Muscle layer of colon (tissue), 2 donors: ENCODE data around the gene SRPK3.

Source experiments
- H3K27ac ChIP-seq: one replicate; pipeline ENCODE4 v1.7.0; 2013; ENCODE audit warnings: low read depth, mild to moderate bottlenecking, low read length, moderate library complexity
- H3K27me3 ChIP-seq, 2 donors: one replicate each; pipeline ENCODE4 v1.7.0; 2013; ENCODE audit warnings: low read length in 2 of 2, mild to moderate bottlenecking in 2 of 2; ENCODE audit not compliant: insufficient read depth in 2 of 2, control insufficient read depth in 1 of 2
- H3K36me3 ChIP-seq: one replicate; pipeline ENCODE4 v1.7.0; 2013; ENCODE audit warnings: mild to moderate bottlenecking, low read length; ENCODE audit not compliant: insufficient read depth
- H3K4me1 ChIP-seq: one replicate; pipeline ENCODE4 v1.7.0; 2013; ENCODE audit warnings: mild to moderate bottlenecking, low read length; ENCODE audit not compliant: insufficient read depth
- H3K4me3 ChIP-seq, 2 donors: one replicate each; pipeline ENCODE4 v1.7.0; 2013; ENCODE audit warnings: low read length in 2 of 2, low read depth in 1 of 2, mild to moderate bottlenecking in 1 of 2, moderate library complexity in 1 of 2
- H3K9ac ChIP-seq: one replicate; pipeline ENCODE4 v1.7.0; 2013; ENCODE audit warnings: low read length
- H3K9me3 ChIP-seq: one replicate; pipeline ENCODE4 v1.7.0; 2013; ENCODE audit warnings: mild to moderate bottlenecking, low read length
- donor health status: abdominal sarcoma.
- donor health status: Adenocarcinoma of cecum.

The SRPK3 gene

DNA sequence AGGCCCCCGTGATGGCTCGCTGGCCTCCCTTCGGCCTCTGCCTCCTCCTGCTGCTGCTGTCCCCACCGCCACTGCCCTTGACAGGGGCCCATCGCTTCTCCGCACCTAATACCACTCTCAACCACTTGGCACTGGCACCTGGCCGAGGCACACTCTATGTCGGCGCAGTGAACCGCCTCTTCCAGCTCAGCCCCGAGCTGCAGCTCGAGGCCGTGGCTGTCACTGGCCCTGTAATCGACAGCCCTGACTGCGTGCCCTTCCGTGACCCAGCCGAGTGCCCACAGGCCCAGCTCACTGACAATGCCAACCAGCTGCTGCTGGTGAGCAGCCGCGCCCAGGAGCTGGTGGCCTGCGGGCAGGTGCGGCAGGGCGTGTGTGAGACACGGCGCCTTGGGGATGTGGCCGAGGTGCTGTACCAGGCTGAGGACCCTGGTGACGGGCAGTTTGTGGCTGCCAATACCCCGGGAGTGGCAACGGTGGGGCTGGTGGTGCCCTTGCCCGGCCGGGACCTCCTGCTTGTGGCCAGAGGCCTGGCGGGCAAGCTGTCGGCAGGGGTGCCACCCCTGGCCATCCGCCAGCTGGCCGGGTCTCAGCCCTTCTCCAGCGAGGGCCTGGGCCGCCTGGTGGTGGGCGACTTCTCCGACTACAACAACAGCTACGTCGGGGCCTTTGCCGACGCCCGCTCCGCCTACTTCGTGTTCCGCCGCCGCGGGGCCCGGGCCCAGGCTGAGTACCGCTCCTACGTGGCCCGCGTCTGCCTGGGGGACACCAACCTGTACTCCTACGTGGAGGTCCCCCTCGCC lies 13.8 kb upstream of the SRPK3 start:
- Histone ChIP-seq H3K4me3 (peak overlapping the region in 1 of 2 donors; percentile 56), H3K27me3 (peaks cover 0 to 17% of the 10 kb centered on the region in 2 donors), H3K9me3 (no peaks in the 10 kb centered on the region), H3K27ac (peak overlapping the region; percentile 35), H3K9ac (no peak overlapping the region), H3K4me1 (no peaks in the 10 kb centered on the region), H3K36me3 (peaks cover 16% of the 10 kb centered on the region)

GRCh38 chrX:153767674-153768055 lies 13.2 kb upstream of the SRPK3 start:
- H3K4me1 ChIP-seq, result no peaks in the 10 kb centered on the region
- no peak overlapping the region for H3K9ac ChIP-seq
- H3K4me3 ChIP-seq, result no peak overlapping the region
- peaks cover 16% of the 10 kb centered on the region for H3K36me3 ChIP-seq
- no peaks in the 10 kb centered on the region for H3K9me3 ChIP-seq
- H3K27ac ChIP-seq, result no peak overlapping the region
- peaks cover 0 to 19% of the 10 kb centered on the region in 2 donors for H3K27me3 ChIP-seq

- no peak overlapping the region for H3K4me3 ChIP-seq
- H3K27ac ChIP-seq, result peak overlapping the region; percentile 44
- H3K27me3 ChIP-seq, result peaks cover 0 to 19% of the 10 kb centered on the region in 2 donors
- no peaks in the 10 kb centered on the region for H3K4me1 ChIP-seq
- no peaks in the 10 kb centered on the region for H3K9me3 ChIP-seq
- H3K36me3 ChIP-seq, result peaks cover 16% of the 10 kb centered on the region
- H3K9ac ChIP-seq, result no peak overlapping the region
Observed at GRCh38 chrX:153768311-153769157, 12.3 kb upstream of the SRPK3 start.

- H3K4me1 ChIP-seq, result no peaks in the 10 kb centered on the region
- H3K27me3 ChIP-seq, result peaks cover 0 to 19% of the 10 kb centered on the region in 2 donors
- H3K27ac ChIP-seq, result peak overlapping the region; percentile 44
- no peaks in the 10 kb centered on the region for H3K9me3 ChIP-seq
- H3K36me3 ChIP-seq, result peaks cover 16% of the 10 kb centered on the region
- no peak overlapping the region for H3K9ac ChIP-seq
- H3K4me3 ChIP-seq, result no peak overlapping the region
Observed at GRCh38 chrX:153769158-153769864, 11.5 kb upstream of the SRPK3 start.

DNA sequence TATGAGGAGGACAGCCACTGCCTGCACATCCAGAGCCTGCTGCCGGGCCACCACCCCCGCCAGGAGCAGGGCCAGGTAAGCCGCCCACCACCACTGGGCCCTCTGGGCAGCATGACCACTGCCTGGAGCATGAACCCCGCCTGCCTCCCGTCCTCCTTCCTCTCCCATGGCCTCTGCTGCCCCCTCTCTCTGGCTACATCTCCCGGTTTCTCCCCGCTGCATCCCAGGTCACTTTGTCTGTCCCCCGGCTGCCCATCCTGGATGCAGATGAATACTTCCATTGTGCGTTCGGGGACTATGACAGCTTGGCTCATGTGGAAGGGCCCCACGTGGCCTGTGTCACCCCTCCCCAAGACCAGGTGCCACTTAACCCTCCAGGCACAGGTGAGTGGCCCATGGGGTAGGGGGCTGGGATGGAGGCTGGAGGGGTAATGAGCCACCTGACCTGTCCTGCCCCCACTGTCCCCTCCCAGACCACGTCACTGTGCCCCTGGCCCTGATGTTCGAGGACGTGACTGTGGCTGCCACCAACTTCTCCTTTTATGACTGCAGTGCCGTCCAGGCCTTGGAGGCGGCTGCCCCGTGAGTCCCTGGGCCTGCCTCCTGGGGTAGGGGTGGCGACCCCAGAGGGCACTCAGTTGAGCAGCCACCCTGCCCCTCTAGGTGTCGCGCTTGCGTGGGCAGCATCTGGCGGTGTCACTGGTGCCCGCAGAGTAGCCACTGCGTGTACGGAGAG lies 10.8 kb upstream of the SRPK3 start:
- Histone ChIP-seq H3K9ac (no peak overlapping the region), H3K27ac (no peak overlapping the region), H3K36me3 (peaks cover 16% of the 10 kb centered on the region)

GRCh38 chrX:153770601-153771414 lies 10.0 kb upstream of the SRPK3 start:
- Histone ChIP-seq H3K9me3 (no peaks in the 10 kb centered on the region), H3K27me3 (peaks cover 0 to 19% of the 10 kb centered on the region in 2 donors), H3K9ac (no peak overlapping the region), H3K4me3 (no peak overlapping the region), H3K36me3 (peaks cover 16% of the 10 kb centered on the region), H3K27ac (no peak overlapping the region), H3K4me1 (no peaks in the 10 kb centered on the region)

More for the DNA sequence above, 10.8 kb upstream of the SRPK3 start:
- H3K4me1 ChIP-seq, result no peaks in the 10 kb centered on the region
- no peak overlapping the region for H3K4me3 ChIP-seq
- H3K27me3 ChIP-seq, result peaks cover 0 to 19% of the 10 kb centered on the region in 2 donors
- no peaks in the 10 kb centered on the region for H3K9me3 ChIP-seq

- no peaks in the 10 kb centered on the region for H3K9me3 ChIP-seq
- H3K36me3 ChIP-seq, result peaks cover 16% of the 10 kb centered on the region
- H3K27ac ChIP-seq, result no peak overlapping the region
Observed at GRCh38 chrX:153771415-153772315, 9.2 kb upstream of the SRPK3 start.

DNA sequence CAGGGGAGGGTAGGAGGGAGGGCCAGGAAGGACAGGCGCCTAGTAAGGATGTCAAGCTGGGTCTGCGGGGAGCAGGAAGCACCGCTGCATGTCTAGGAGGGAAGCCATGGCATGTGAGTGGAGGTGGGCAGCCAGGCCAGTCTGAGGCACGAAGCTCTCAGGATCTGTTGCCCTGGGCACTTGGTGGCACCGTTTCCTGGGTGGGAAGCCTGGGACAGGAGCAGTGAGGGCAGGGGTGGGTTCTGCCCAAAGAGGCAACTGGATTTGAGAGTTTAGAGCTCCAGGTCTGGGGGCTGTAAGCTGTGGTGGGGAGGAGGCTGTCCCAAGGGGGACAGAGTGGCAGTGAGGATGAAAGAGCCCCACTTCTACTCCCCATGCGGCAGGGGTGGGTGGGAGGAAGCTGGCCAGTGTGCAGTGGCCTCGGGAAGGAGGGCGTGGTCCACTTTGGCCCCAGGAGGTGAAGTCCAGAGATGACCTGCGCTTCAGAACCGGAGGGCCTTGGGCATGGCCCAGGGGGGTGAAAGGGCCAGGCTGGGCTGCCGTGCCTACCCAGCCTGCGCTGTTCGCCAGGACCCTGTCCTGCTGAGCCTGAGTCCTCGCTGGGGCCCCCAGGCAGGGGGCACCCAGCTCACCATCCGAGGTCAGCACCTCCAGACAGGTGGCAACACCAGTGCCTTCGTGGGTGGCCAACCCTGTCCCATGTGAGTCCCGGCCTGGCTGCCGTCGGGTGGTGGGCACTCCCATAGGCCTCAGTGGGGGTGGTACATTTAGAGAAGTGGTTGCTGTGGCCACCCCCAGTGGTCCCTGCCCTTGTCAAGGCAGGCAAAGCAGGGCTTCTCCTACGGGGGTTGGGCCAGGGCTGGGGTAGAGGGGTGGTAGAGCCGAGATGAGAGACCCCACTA lies 8.3 kb upstream of the SRPK3 start:
- H3K9ac ChIP-seq, result no peak overlapping the region
- H3K27ac ChIP-seq, result no peak overlapping the region
- peaks cover 16% of the 10 kb centered on the region for H3K36me3 ChIP-seq
- no peaks in the 10 kb centered on the region for H3K4me1 ChIP-seq
- H3K9me3 ChIP-seq, result no peaks in the 10 kb centered on the region
- peaks cover 0 to 15% of the 10 kb centered on the region in 2 donors for H3K27me3 ChIP-seq
- H3K4me3 ChIP-seq, result no peak overlapping the region

More at GRCh38 chrX:153771415-153772315, 9.2 kb upstream of the SRPK3 start:
- no peaks in the 10 kb centered on the region for H3K4me1 ChIP-seq
- no peak overlapping the region for H3K9ac ChIP-seq
- H3K4me3 ChIP-seq, result no peak overlapping the region
- peaks cover 0 to 15% of the 10 kb centered on the region in 2 donors for H3K27me3 ChIP-seq

GRCh38 chrX:153773218-153773611 lies 7.6 kb upstream of the SRPK3 start:
- H3K27ac ChIP-seq, result no peak overlapping the region
- no peak overlapping the region for H3K4me3 ChIP-seq
- H3K36me3 ChIP-seq, result peaks cover 13% of the 10 kb centered on the region
- peaks cover 0 to 15% of the 10 kb centered on the region in 2 donors for H3K27me3 ChIP-seq
- H3K9ac ChIP-seq, result no peak overlapping the region
- H3K4me1 ChIP-seq, result no peaks in the 10 kb centered on the region
- H3K9me3 ChIP-seq, result no peaks in the 10 kb centered on the region
